DMS79 (cell line): ENCODE measurements around the gene ALDH7A1.
A peak's percentile ranks its signal among the peaks of the same experiment; 100 is the strongest.
"Not testable (repeated sequence)": the region's sequence is repeated elsewhere in the genome, so short reads cannot be mapped to it uniquely, and the experiment has no call there.

Experiments used
- DNase-seq: peaks from one replicate; lab custom pipeline; 2025; lab: John Stamatoyannopoulos, UW

ALDH7A1 gene

GRCh38 chr5:126595486-126596083, 566 bp upstream of the ALDH7A1 start:
- no peak for DNase-seq

GRCh38 chr5:126591549-126591948, 3.5 kb downstream of the ALDH7A1 start:
- no peak for DNase-seq

DNA sequence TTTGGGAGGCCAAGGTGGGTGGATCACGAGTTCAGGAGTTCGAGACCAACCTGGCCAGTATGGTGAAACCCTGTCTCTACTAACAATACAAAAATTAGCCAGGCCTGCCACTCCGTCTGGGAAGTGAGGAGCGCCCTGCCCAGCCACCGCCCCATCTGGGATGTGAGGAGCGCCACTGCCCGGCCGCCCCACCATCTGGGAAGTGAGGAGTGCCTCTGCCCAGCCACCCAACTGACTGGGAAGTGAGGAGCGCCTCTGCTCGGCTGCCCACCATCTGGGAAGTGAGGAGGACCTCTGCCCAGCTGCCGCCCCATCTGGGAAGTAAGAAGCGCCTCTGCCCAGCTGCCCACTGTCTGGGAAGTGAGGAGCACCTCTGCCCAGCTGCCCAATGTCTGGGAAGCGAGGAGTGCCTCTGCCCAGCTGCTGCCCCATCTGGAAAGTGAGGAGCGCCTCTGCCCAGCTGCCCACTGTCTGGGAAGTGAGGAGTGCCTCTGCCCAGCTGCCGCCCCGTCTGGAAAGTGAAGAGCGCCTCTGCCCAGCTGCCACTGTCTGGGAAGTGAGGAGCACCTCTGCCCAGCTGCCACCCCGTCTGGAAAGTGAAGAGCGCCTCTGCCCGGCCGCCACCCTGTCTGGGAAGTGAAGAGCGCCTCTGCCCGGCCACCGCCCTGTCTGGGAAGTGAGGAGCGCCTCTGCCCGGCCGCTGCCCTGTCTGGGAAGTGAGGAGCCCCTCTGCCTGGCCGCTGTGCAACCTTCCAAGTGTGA, 5.3 kb downstream of the ALDH7A1 start:
- DNase-seq, result no peak

DNA sequence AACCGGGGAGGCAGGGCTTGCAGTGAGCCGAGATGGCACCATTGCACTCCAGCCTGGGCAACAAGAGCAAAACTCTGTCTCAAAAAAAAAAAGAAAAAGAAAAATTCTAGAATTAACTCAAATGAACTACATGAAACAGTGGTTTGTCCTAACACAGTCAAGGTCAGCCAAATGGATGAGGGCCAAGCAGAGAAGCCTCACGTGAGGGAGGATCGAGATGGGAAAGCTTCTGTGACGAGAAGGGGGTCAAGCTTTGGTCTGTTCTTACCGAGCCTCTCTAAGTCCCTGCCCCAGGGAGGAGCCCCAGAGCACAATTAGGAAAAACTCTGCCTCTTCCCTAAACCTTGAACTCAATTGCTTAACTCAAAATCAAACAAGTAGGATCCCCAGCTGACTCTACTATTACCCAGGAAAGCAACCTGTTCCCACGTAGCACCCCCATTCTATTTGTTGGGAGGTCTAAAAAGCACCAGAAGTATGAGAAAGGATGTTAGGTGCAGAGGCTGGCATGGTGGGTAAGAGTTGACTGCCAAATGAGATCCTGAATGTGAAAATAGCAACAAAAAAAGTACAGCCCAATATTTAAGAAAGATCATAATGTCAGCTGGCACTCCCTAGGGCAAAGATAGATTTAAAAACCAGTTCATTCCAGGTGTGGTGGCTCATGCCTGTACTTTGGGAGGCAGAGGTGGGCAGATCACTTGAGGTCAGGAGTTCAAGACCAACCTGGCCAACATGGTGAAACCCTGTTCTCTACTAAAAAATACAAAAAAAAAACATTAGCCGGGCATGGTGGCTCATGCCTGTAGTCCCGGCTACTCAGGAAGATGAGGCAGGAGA, 7.2 kb downstream of the ALDH7A1 start:
- DNase-seq, result no peak

DNA sequence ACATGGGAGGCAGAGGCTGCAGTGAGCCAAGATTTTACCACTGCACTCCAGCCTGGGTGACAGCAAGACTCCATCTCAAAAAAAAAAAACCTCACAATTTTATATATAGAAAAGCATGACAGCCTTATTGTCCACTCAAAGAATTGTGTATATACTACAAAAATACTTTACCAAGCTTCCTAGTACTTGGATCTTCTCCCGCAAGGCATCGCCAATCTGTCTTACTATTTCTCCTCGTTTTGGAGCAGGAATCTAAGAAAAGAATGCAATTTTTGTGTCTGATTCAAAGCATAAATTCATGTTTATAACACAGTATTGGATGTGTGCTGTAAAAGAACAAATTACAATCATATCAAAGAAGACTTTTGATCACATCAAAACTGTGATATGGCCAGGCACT, 11.3 kb downstream of the ALDH7A1 start:
- no peak for DNase-seq

DNA sequence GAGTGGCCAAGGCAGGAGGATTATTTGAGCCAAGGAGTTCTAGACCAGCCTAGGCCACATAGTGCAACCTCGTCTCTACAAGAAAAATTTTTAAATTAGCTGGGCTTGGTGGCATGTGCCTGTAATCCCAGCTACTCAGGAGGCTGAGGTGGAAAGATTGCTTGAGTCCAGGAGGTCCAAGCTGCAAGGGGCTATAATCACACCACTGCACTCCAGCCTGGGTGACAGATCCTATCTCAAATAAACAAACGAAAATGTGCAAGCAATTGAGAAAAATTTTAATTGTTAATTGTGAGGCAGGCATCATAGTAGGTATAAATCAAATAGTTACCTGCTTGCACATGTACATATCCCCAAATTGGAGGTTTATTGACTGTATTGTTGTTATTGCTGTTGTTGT, 15.3 kb downstream of the ALDH7A1 start:
- no peak for DNase-seq

DNA sequence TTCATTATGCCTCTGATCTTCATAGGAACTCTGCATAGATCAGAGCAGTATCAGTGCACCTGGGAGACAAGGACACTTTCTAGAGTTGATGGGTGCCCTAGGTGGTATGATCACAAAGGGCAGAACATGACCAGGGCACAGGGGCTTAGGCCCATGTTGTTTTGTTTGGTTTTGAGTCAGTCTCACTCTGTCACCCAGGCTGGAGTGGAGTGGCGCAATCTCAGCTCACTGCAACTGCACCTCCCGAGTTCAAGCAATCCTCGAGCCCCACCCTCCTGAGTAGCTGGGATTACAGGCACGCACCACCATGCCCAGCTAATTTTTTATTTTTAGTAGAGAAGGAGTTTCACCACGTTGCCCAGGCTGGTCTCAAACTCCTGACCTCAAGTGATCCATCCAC, 17.6 kb downstream of the ALDH7A1 start:
- no peak for DNase-seq

- DNase-seq, result no peak
Observed at GRCh38 chr5:126576974-126577373, 18.0 kb downstream of the ALDH7A1 start.

- no peak for DNase-seq
Observed at GRCh38 chr5:126575644-126576043, 19.4 kb downstream of the ALDH7A1 start.

- DNase-seq, result peak; percentile 69
Observed at GRCh38 chr5:126568206-126568755, 26.7 kb downstream of the ALDH7A1 start.

GRCh38 chr5:126562823-126563222, 32.2 kb downstream of the ALDH7A1 start:
- no peak for DNase-seq

DNA sequence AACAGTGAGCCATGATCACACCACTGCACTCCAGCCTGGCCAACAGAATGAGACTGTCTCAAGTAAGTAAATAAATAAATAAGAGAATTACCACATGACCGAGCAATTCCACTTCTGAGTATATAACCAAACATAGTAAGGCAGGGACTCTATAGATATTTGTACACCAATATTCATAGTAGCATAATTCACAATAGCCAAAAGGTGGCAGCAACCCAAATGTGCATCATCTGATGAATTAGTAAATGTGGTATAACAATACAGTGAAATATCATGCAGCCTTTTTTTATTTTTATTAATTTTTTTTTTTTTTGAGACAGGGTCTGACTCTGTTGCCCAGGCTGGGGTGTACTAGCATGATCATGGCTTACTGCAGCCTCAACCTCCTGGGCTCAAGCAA, 33.1 kb downstream of the ALDH7A1 start:
- DNase-seq, result no peak

GRCh38 chr5:126555101-126555500, 39.9 kb downstream of the ALDH7A1 start:
- not testable (repeated sequence) for DNase-seq

DNA sequence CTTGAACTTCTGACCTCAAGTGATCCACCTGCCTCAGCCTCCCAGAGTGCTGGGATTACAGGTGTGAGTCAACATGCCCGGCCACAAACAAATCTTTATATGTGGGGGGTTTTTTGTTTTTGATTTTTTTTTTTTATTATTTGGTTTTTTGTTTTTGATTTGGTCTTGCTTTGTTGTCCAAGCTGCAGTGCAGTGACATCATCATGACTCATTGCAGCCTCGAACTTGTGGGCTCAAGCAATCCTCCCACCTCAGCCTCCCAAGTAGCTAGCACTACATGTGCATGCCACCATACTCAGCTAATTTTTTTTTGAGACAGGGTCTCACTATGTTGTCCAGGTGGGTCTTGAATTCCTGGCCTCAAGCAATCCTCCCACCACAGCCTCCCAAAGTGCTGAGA, 42.4 kb downstream of the ALDH7A1 start:
- DNase-seq, result no peak

- DNase-seq, result no peak
Observed at GRCh38 chr5:126544087-126544740, 50.8 kb downstream of the ALDH7A1 start.

GRCh38 chr5:126543660-126544059, 51.4 kb downstream of the ALDH7A1 start:
- DNase-seq, result no peak

DNA sequence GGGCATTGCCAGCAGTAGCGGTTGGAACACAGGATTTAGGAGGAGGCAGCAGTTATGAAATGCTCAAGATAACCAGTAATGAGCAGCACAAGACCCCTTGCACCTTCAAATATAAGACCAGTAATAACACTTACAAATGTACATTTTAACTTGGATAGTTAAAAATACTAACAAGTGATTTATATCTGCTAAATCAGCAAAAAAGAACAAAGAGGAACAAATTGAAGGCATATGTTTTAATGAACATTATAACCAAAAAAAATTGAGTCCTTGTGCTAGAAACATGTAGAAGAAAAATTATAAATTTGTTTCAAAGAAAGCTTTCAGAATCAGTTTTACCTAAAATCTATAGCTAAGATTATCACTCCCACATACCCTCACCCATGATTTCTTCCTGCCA, 52.0 kb downstream of the ALDH7A1 start:
- no peak for DNase-seq

DNA sequence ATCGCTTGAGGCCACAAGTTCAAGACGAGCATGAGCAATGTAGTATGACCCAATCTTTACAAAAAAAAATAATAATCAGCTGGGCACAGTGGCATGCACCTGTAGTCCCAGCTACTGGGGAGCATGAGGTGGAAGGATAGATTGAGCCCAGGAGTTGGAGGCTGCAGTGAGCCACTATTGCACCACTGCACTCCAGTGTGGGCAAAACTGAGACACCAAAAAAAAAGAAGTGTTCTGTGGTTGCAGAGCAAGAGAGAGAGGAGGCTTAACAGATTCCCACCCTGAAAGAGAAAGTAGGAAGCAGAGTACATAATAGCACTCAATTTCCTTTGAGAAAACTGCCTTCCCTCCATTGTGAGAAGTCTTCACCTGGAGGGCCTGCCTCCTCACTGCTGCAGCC, 52.6 kb downstream of the ALDH7A1 start:
- DNase-seq, result no peak

DNA sequence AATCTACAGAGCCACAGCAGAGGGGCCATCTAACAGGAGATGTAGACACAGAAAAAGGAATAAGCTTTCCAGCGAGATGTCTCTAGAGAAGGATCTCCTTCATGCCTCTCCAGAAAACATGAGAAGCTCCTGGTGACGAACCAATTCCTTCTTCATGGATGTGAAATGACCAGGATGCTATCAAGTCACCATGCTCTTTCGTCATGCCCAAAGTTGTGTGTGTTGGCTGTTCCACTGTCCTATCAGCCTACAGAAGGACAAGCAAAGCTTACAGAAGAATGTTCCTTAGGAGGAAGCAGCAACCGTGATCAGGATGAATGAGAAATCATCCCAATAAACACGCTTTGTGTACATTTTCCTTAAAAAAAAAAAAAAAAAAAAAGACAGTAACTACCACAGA, 54.4 kb downstream of the ALDH7A1 start:
- no peak for DNase-seq

GRCh38 chr5:126538579-126538978, 56.4 kb downstream of the ALDH7A1 start:
- DNase-seq, result no peak

DNA sequence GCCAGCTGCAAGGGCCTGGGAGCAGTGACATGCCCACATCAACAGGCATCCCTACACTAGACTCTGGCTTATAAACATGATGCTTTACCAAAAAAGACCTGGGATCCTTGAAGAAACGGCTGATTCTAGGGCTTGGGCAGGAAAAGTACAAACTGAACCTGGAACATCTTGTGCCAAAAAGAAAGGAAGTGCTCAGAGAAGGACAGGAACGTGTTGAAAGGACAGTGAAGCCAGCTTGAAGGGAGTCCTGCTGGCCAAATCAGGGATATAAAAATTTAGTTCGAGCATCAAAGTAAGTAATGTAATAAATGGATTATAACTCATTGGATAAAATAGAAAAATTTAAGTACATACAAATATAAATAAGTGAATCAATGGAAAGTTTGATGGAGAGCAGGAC, 58.1 kb downstream of the ALDH7A1 start:
- DNase-seq, result no peak

- peak; percentile 47 for DNase-seq
Observed at GRCh38 chr5:126535856-126536545, 59.0 kb downstream of the ALDH7A1 start.
